WTC11 (cell line): ENCODE data around the gene CDCA8. TPM values are rescaled to one million over a fixed set of nuclear protein-coding genes. Genes with fewer than 3 reads are reported as not detected.

Experiments
- ATAC-seq: fragments of 200-7000 bp; cut with Tn5 transposase; 2 replicates; pipeline ENCODE4 v1.10.0; 2021; ENCODE audit warnings: mild to moderate bottlenecking, moderate library complexity
- CTCF ChIA-PET: fragments of 300-600 bp; sonication (Branson Sonifier 250); formaldehyde crosslinking; loops from one replicate; lab custom pipeline; 2021; ENCODE audit warnings: antibody characterized with exemption; lab: Charles Lee
- POLR2A ChIA-PET: fragments of 350-600 bp; sonication (Branson Sonifier 250); formaldehyde crosslinking; loops from one replicate; lab custom pipeline; 2021; ENCODE audit warnings: antibody characterized with exemption; lab: Charles Lee
- DNase-seq: peaks from one replicate; pipeline ENCODE4 v3.0.0; 2021; ENCODE audit warnings: low spot score
- H3K27ac Mint-ChIP-seq: 2 replicates; pipeline ENCODE4 v1.8.0; 2021; ENCODE audit warnings: mixed read lengths
- H3K27me3 Mint-ChIP-seq: 2 replicates; pipeline ENCODE4 v1.8.0; 2021; ENCODE audit warnings: low read depth, mild to moderate bottlenecking, moderate library complexity, mixed read lengths
- H3K36me3 Mint-ChIP-seq: 2 replicates; pipeline ENCODE4 v1.8.0; 2021; ENCODE audit warnings: mixed read lengths
- H3K4me1 Mint-ChIP-seq: 2 replicates; pipeline ENCODE4 v1.8.0; 2022; ENCODE audit warnings: mixed read lengths
- H3K4me3 Mint-ChIP-seq: 2 replicates; pipeline ENCODE4 v1.8.0; 2021; ENCODE audit warnings: mild to moderate bottlenecking, moderate library complexity, mixed read lengths
- H3K9me3 Mint-ChIP-seq: 2 replicates; pipeline ENCODE4 v1.8.0; 2021; ENCODE audit warnings: mixed read lengths
- AR ChIP-seq: fragments of 250-450 bp; sonication (Bioruptor Pico); IDR thresholded peaks from 2 replicates; pipeline ENCODE4 v1.9.0; 2021; ENCODE audit warnings: mild to moderate bottlenecking
- ATF3 ChIP-seq: sonication (generic); formaldehyde crosslinking; conservative IDR thresholded peaks from 2 replicates; pipeline ENCODE4 v1.8.1; 2022; ENCODE audit warnings: mild to moderate bottlenecking, missing genetic modification reagents
- EMX1 ChIP-seq: fragments of 250-450 bp; sonication (Bioruptor Pico); IDR thresholded peaks from 2 replicates; pipeline ENCODE4 v1.8.0; 2021; ENCODE audit warnings: mild to moderate bottlenecking
- FOXJ3 ChIP-seq: sonication (generic); formaldehyde crosslinking; IDR thresholded peaks from 2 replicates; pipeline ENCODE4 v1.9.0; 2021; ENCODE audit warnings: missing genetic modification reagents, mild to moderate bottlenecking, borderline replicate concordance
- FOXK1 ChIP-seq: sonication (generic); formaldehyde crosslinking; IDR thresholded peaks from 2 replicates; pipeline ENCODE4 v1.8.0; 2022; ENCODE audit warnings: mild to moderate bottlenecking, moderate library complexity, missing genetic modification reagents
- HMGXB4 ChIP-seq: sonication (generic); formaldehyde crosslinking; IDR thresholded peaks from 2 replicates; pipeline ENCODE4 v1.8.1; 2023; ENCODE audit warnings: mild to moderate bottlenecking, moderate library complexity, missing genetic modification reagents
- IRF1 ChIP-seq: sonication (generic); formaldehyde crosslinking; IDR thresholded peaks from 2 replicates; pipeline ENCODE4 v1.8.0; 2023; ENCODE audit warnings: missing genetic modification reagents
- MAX ChIP-seq: sonication (generic); formaldehyde crosslinking; IDR thresholded peaks from 2 replicates; pipeline ENCODE4 v1.8.0; 2022; ENCODE audit warnings: mild to moderate bottlenecking, missing genetic modification reagents
- MXD4 ChIP-seq: fragments of 250-450 bp; sonication (Bioruptor Pico); IDR thresholded peaks from 2 replicates; pipeline ENCODE4 v1.8.0; 2021; ENCODE audit warnings: mild to moderate bottlenecking, moderate library complexity, borderline replicate concordance
- PRDM15 ChIP-seq: sonication (generic); formaldehyde crosslinking; IDR thresholded peaks from 2 replicates; pipeline ENCODE4 v1.8.0; 2022; ENCODE audit warnings: missing genetic modification reagents
- SP1 ChIP-seq: sonication (generic); formaldehyde crosslinking; conservative IDR thresholded peaks from 2 replicates; pipeline ENCODE4 v1.8.1; 2022; ENCODE audit warnings: missing genetic modification reagents
- ZMAT4 ChIP-seq: fragments of 250-450 bp; sonication (Bioruptor Pico); IDR thresholded peaks from 2 replicates; pipeline ENCODE4 v1.9.0; 2021; ENCODE audit warnings: mild to moderate bottlenecking
- ZNF219 ChIP-seq: sonication (generic); formaldehyde crosslinking; IDR thresholded peaks from 2 replicates; pipeline ENCODE4 v1.8.0; 2023; ENCODE audit warnings: missing genetic modification reagents, mild to moderate bottlenecking, borderline replicate concordance
- ZNF423 ChIP-seq: fragments of 250-450 bp; sonication (Bioruptor Pico); IDR thresholded peaks from 2 replicates; pipeline ENCODE4 v2.1.2; 2022; ENCODE audit warnings: mild to moderate bottlenecking, moderate library complexity
- ZNF512 ChIP-seq: sonication (generic); formaldehyde crosslinking; IDR thresholded peaks from 2 replicates; pipeline ENCODE4 v1.8.1; 2022; ENCODE audit warnings: missing genetic modification reagents, borderline replicate concordance
- ZSCAN18 ChIP-seq: fragments of 250-450 bp; sonication (Bioruptor Pico); IDR thresholded peaks from 2 replicates; pipeline ENCODE4 v2.1.2; 2022; ENCODE audit warnings: mild to moderate bottlenecking, moderate library complexity
- total RNA-seq: library from RNA; stranded (reverse); gene quantifications from 3 replicates; pipeline ENCODE4 v1.2.3, GENCODE V29; 2021

The CDCA8 gene
- total RNA-seq, 1 experiment from 2014 or later: 47.7 TPM

- H3K27me3 Mint-ChIP-seq: no peaks in the 10 kb centered on the region
- peaks cover 6% of the 10 kb centered on the region; the same call in 1 of the 2 replicates for H3K4me1 Mint-ChIP-seq
- H3K27ac Mint-ChIP-seq: no peak overlapping the region
- POLR2A ChIA-PET: no interaction called here
- H3K36me3 Mint-ChIP-seq: no peaks in the 10 kb centered on the region
- no peak for TF ChIP-seq MXD4 (CRISPR knock-in tag)
- TF ChIP-seq ZSCAN18 (CRISPR knock-in tag): no peak
- no peak for TF ChIP-seq FOXK1 (CRISPR knock-in tag)
- TF ChIP-seq FOXJ3: no peak
- TF ChIP-seq AR (CRISPR knock-in tag): no peak
- TF ChIP-seq ZMAT4 (CRISPR knock-in tag): no peak
- no peak for TF ChIP-seq EMX1 (CRISPR knock-in tag)
- no peak for TF ChIP-seq ZNF219 (CRISPR knock-in tag)
- TF ChIP-seq MAX: no peak
- TF ChIP-seq IRF1: no peak
- TF ChIP-seq HMGXB4 (CRISPR knock-in tag): no peak
- no peak for TF ChIP-seq ATF3
- TF ChIP-seq ZNF423 (CRISPR knock-in tag): no peak
- no peak for TF ChIP-seq ZNF512
- TF ChIP-seq PRDM15 (CRISPR knock-in tag): no peak
- TF ChIP-seq SP1 (CRISPR knock-in tag): no peak
- no peak for ATAC-seq
- DNase-seq: no peak
- H3K4me3 Mint-ChIP-seq: no peak overlapping the region
- H3K9me3 Mint-ChIP-seq: no peaks in the 10 kb centered on the region
- CTCF ChIA-PET: interaction anchor here (1.3 kb wide), 1 partner anchor 76 kb away, joined by 3 read pairs; no protein-coding TSS in a partner anchor
Measured at GRCh38 chr1:37718901-37719571, 26.7 kb downstream of the CDCA8 start.
